GM04504 (cell line): ENCODE data around the gene REN.

ENCODE experiments used
- DNase-seq: peaks from one replicate; pipeline ENCODE4 v3.0.0-alpha.2; 2012; ENCODE audit warnings: low read depth

Gene REN

DNA sequence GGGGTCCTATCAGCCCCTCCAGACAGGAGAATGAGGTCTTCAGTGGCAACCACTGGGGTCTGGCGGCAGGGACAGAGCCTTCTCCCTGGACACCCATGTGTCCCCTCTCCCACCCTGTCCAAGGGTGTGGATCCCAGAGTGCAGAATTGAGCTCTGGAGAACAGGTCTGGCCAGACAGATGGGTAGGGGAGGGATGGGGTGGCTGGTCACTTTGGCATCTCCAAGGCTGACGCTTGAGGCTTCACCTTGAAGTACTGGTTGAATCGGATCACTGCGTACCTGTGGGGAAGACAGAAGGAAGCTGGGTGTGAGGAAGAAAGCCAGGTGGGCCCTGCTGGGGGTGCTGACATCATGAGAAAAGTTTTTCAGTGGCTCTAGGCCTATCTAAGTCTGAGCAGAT lies 34.2 kb downstream of the REN start:
- no peak for DNase-seq

DNA sequence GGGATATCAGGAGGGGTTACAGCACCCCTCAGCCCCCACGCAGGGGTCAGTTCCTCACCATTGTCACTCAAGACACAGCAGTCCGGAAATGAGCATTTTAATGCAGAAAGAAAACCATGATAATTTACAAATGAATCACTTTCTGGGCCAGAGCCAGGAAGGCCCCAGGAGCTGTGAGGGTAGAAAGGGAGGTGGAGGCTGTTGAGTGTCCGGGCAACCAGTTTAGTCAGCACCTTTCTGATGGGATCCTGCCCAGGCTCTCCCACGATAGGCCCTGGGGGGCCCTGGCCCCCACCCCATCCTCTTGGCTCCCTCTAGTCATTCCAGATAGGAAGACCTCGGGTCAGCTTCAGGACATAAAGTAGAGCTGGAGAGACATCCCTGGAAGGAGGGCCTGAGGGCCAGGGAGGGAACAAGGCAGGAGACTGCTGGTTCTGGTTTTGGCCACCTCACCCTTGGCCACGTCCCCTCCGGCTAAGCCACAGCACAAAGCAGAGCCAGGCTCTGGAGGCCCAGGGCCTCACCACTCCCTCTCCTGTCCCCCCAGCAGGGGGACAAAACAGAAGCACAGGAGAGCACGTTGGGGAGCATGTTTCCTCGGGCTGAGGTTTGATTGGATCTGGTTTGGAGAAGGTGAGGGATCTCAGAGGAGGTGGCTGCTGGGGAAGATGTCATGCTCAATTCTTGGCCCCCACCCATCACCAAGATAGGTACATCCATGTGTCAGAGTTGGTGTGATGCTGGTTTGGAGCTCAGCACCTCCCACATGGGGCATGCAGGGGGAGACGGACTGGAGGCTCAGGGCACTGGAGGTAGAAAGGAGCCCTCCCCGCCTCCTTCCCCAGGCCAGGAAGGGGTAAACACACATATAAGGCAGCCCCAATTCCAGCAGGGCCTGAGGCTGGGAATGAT lies 34.9 kb downstream of the REN start:
- peak; percentile 90 for DNase-seq

DNA sequence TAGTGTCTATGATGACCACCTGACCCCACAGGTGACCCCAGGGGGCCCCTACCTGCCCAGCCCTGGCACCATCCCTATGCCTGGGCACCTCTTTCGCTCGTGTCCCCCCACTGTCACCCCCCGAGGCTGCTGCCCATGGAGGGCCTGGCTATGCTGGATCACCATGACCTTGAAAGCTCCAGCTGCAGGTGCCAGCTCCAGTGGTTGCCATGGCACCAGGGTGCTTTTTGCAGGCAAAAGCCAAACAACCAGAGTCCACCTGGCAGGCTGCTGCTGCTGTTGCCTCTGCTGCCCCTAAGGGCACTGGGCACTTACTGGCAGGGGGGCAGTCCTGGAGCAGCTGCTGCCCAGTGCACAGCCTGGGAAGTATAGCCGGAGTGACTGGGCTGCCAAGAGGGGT lies 36.0 kb downstream of the REN start:
- DNase-seq = no peak

DNA sequence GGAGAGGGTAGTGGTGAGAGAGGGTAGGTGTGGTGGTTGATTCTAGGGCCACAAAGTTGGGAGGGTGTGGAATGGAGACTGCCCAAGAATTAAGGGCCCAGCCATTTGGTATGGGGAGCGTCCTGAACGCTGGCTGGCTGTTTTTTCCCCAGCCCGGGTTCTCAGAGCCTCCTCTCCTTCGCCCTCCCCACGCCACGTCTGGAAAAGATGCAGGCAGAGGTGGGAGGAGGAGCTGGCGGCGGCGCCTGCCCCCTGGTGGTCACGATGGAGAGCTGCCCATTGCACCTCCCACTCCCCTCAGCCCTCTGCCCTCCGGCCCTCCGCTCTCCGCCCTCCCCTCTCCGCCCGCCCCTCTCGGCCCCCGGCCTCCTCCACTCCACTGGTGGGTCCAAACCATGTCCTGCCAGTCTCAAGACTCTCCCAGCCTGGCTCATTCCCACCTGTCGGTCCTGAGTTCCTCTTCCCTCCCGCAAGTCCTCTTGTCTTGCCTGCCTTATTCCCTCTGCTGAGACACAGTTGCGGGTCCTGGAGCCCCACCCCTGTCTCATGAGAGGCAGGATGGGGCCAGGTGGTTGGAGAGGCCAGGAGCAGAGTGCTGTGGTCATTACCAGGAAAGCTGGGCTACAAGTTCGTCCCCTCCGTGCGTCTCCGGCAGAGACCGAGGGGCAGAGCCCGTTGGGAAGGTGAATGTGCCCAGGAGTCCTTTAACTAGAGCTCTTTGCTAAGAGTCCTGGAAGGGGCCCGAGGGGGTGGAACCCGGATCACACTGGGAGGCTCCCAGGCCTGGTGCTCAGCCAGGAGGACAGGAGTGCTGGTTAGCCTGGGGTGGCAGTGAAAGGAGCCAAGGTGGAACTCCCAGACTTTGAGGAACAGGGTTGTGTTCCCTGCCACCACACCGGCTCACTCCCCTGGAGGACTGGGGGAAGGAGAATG lies 36.9 kb downstream of the REN start:
- DNase-seq = no peak

DNA sequence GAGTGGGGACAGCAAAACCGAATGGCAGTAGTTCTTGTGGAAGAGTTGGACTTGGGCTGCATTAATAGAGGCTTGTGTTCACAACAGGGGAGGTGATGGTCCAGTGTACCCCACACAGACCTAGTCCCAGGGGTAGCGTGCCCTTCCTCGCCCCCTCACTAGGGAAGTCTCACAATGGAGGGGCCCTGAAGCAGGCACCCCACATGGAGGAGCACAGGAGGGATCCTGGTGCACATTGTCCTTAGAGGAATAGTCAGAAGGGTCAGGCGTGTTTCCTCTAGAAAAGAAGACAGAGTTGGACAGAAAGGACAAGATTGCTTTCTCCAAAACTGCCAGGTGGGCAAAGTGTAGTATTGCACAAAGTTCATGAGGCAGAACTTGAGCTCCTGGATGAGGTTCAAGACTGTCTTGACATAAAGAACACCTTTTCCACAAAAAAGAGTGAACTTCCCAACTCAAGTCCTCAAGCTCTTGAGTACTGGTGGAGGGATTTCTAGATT lies 37.6 kb downstream of the REN start:
- no peak for DNase-seq

DNA sequence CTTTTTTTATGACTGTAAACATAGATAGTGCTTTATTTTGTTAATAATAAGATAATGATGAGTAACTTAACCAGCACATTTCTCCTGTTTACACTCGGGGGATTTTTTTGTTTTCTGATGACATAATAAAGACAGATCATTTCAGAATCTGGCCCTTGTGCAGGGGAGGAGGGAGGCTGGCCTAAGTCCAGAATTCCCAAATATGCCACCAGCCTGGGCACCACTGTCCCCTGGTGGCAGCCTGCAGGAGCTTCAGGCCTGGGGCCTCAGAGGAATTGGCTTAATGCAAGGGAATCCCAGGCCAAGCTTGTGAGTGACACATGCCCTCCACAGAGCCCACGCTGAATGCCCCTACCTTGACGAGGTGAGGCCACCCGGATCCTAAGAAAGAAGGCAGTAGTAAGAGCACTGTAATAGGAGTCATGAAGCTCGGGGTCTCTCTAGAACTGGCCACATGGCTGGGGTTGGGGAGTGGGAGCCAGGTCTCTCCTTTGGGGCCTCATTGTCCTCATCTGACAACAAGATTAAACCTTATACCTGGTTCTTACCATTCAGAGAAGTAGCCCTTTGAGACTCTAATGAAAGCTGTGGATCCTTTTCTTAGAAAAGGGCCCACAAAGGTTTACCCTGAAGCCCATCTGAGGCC lies 38.4 kb downstream of the REN start:
- DNase-seq = peak; percentile 75

DNA sequence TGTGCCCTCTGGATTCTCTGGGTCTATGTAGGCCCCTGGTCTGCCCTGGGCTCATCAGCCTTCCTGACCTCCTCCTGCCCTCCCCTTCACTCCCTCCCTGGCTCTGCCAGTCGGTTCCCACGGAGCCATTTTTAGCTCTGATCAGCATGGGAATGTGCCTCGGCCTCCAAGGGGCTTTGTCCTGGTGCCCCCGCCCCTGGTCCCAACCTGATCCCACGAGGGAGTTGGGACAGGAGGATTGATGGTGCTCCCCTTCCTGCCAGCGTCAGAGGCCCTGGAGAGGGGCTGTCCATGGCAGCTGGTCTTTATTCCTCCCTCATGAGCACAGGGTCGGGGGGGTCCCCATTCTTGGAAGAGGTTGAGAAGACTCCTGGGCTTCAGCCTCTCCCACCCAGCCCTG lies 39.2 kb downstream of the REN start:
- no peak for DNase-seq

DNA sequence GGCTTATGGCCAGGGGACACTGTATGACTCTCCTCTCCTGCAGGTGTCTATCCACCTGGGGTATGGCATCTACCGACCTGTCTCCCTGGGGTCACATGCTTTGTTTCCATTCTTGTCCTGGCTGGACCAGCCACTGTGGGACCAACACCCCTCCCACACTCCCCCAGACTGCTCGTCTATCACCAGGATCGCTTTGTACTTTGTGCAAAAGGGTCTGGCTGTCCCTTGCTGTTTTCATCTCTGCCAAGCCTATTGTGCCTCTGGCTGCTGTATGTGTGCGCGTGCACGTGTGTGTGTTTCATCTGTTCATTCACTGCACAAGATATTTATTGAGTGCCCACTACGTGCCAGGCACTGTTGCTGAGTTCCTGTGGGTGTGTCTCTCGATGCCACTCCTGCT lies 39.8 kb downstream of the REN start:
- no peak for DNase-seq

DNA sequence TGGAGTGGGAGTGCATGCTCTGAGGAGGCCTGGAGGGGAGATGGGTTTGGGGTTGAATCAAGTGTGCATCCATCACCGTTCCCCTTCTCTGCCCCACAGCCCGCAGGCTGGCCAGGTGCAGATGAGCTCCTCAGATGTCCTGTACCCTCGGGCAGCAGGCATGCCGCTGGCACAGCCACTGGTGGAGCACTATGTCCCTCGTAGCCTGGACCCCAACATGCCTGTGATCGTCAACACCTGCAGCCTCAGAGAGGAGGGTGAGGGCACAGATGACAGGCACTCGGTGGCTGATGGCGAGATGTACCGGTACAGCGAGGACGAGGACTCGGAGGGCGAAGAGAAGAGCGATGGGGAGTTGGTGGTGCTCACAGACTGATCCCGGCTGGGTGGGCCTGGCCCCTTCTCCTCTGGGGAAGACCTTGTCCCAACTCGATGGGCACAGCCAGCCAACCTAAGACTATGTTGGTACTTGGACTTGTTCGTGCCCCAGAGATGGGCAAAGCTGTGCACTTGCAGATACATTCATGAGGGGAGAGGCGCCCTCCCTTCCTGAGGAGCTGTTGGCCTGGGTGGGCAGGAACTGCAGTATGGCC lies 40.3 kb downstream of the REN start:
- DNase-seq = no peak

DNA sequence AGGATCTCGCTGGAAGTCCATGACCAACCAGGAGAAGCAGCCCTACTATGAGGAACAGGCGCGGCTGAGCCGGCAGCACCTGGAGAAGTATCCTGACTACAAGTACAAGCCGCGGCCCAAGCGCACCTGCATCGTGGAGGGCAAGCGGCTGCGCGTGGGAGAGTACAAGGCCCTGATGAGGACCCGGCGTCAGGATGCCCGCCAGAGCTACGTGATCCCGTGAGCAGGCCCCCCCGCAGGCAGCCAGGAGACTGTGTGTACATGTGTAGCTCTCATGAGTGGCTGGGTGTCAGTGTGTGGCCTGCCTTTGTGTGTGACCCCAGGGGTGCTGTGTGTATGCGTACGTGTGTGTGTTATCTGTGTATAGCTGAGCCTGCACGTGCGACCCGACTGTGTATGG lies 41.5 kb downstream of the REN start:
- DNase-seq = no peak

DNA sequence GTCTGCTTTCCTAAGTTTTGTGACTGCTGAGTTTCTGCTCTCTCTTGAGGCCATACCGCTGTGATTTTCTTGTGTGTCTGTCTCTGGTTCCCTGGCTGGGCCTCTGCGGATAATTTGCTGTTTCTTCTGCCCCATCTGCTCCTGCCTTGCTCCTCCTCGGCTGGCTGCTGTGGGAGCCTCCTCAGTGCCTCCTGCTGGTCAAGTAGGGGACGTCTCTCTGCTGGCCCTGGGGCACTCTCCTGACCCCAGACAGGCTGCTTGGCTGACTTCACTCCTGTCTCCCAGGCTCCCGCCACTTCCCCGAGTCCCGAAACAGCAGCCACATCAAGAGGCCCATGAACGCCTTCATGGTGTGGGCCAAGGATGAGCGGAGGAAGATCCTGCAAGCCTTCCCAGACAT lies 42.8 kb downstream of the REN start:
- no peak for DNase-seq

DNA sequence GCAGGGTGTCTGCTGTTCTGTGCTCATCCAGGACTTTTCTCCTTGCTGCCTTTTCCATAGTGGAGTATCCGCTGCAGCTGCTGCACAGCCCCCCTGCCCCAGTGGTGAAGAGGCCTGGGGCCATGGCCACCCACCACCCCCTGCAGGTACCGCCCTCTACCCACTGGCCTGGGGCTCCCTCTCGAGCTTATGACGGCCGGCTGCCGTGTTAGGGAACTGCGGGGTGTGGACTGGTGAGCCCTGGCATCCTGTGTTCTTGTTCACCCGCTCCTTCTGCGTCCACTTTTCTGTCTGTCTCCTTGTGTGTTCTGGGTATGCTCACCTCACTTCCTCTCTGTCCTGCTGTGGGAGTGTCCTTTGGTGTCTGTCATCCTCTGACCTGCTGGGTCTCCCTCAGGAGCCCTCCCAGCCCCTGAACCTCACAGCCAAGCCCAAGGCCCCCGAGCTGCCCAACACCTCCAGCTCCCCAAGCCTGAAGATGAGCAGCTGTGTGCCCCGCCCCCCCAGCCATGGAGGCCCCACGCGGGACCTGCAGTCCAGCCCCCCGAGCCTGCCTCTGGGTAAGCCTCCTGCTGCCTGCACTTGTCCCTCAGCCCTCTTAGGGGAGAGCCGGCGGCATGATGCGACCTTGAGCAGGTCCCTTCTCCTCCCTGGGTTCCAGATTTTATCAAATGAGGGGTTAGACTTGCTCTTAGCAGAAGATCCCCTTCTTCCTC lies 44.1 kb downstream of the REN start:
- DNase-seq = no peak

DNA sequence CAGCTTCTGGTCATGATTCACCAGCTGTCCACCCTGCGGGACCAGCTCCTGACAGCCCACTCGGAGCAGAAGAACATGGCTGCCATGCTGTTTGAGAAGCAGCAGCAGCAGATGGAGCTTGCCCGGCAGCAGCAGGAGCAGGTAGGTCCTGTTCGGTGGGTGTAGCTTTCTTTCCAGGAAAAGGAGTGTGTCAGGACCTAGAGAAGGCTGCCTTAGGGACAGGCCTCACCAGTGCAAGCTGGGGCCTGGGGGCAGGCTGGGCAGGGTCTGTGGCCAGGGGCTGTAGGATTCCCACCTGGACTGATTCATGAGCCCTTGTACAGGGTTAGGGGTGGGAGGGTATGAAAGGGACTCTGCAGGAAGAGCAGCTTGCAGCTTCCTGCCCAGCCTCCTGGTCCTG lies 49.6 kb downstream of the REN start:
- no peak for DNase-seq

DNA sequence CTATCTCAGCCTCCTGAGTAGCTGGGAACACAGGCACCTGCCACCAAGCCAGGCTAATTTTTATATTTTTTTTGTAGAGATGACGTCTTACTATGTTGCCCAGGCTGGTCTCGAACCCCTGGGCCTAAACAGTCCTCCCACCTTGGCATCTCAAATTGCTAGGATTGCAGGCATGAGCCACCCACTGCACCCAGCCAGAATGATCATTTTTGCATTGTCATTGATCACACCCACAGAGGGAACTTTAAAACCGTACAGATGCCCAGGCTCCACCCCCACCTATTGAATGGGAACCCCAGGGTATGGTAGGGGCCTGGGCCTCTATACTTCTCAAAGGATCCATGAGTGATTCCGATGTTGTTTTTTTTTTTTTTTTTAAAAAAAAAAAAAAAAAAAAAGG lies 51.0 kb downstream of the REN start:
- DNase-seq = no peak

DNA sequence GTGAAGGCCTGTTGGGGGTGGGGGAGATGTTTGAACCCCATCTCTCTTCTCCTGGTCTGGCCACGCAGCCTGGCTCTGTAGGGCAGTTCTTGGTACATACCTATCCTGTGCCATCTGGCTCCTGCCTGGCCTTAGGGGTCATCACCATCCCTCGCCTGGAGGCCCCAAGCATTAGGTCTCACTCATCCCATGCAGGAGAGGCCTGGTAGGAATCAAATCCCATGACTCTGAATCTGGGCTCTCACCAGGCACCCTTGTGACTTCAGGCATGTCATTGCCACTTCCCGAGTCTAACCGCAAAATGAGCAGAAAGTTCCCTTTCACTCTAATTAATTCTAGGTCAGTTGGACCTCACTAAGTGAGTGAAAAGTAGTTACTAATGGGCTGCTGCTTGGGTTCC lies 51.5 kb downstream of the REN start:
- no peak for DNase-seq

DNA sequence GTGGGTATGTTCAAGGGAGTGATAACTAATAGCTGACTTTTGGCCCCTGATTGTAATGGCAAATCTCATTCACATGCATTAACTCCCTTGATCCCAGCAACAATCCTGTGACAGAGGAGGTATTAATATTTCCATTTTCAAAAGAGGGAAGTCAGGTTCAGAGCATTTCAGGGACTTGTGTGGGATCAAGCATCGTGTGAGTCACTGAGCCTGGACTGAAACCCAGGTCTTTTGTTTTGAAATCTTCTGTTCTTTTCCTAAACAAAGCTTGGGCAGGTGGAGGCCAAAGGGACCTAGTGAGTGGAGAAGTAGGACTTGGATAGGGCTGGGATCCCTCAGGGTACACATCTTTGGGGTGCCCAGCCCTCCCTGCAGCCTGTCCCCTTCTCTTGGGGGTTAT lies 52.2 kb downstream of the REN start:
- DNase-seq = no peak

DNA sequence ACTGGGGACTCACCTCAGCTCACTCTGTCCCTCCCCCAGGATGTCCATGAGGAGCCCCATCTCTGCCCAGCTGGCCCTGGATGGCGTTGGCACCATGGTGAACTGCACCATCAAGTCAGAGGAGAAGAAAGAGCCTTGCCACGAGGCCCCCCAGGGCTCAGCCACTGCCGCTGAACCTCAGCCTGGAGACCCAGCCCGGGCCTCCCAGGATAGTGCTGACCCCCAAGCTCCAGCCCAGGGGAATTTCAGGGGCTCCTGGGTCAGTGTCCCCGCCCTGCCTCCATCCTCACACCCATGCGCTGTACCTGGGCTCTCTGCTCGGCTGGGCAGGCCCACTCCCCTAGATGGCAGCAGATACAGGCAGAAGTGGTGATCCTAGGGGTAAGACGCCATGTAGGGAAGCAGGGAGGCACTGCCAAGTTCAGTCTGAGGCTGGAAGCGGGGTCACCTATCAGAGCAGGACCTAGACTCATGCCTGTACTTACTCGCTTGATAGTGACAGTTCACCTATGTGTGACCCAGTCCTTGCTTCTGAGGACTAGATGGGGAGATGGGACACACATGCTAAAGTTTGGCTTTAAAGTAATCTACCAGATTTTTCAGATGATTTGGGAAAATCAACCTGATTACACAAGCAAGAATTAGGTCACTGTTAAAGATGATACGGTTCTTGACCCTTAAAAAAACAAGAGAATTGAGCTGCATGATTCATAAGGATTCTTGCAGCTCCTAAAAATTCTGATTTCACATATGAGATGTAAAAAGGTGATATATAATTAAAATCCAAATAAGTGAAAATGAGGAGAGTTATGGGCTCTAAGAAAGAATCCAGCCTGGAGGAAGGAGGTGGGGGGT lies 53.0 kb downstream of the REN start:
- no peak for DNase-seq

DNA sequence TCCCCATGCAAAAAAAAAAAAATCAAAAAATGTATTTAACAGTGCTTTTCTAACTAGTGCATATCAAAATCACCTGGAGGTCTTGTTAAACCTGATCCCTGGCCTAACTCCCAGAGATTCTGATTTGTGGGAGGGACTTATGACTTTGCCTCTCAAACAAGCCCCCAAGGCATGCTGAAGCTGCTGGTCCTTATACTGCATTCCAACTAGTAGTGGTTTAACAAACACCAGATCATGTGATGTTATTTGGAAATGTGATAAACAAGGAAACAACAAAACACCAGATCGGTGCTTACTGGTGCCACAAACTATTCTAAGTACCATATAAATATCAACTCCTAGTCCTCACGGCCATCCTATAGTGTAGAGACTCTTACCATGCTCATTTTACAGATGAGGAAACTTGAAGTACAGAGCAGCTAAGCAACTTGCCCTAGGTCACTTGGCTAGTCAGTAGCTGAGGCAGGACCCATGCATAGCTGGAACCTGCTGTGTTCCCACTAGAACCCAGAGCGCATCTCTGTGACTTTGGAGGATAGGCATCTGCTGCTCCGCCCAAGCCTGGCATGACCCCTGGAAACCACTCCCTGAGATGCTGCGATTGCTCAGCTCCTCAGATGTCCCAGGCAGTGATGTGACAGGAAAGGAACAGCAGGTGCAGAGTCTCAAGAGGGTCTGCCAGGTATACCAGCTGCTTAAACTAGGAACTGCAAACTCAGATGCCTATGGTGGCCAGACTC lies 55.1 kb downstream of the REN start:
- DNase-seq = no peak

DNA sequence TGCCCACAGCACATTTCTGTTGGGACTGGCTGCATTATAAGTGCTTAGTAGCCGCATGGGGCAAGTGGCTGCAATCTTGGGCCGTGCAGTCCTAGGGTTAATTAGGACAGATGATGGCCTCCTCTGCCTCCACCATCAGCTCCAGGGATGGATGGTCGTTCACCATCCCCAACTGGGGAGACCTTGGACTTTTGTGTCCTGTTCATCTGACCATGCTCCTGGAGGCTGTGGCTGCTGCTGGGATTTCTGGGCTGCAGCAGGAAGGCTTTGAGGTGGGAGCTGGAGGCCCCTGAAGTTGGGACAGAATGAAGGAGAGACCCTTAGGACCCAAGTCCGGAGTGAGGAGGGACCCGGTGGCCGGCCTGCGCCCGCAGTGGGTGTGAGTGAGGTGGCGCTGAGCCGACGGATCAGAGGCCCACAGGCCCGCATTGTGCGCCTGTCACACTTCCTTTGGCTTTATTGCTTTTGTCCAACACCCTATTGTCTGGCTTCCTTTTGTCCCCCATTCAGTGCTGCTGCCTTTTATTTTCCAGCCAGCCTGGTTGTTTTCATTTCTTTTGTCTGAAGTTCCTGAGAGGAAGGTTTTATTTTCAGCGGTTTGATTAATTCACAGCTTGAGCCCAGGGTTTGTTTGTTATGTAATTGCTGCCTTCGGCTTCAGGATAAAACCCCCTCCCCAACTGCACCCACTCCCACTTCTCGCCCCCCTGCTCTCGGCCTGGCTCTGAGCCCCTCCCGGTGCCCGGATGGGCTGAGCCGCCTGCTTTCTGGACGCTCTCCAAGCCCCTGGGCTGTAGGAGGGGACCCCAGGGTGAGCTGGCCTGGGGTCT lies 57.6 kb downstream of the REN start:
- no peak for DNase-seq
